Activated naive CD4-positive, alpha-beta T cell treated with anti-CD3 and anti-CD28 coated beads, Interleukin-2, amount 10 ng/mL, durations not matched to agents 5 hours and 36 hours (primary cell): ENCODE results near the gene USP17L29. TPM values are rescaled to one million over a fixed set of nuclear protein-coding genes. Genes with fewer than 3 reads are reported as not detected.

Experiments used
- total RNA-seq, 2 experiments: library from RNA; stranded (reverse); gene quantifications; one replicate each; pipeline ENCODE4 v1.2.3, GENCODE V29; 2021

Gene USP17L29, protein sequence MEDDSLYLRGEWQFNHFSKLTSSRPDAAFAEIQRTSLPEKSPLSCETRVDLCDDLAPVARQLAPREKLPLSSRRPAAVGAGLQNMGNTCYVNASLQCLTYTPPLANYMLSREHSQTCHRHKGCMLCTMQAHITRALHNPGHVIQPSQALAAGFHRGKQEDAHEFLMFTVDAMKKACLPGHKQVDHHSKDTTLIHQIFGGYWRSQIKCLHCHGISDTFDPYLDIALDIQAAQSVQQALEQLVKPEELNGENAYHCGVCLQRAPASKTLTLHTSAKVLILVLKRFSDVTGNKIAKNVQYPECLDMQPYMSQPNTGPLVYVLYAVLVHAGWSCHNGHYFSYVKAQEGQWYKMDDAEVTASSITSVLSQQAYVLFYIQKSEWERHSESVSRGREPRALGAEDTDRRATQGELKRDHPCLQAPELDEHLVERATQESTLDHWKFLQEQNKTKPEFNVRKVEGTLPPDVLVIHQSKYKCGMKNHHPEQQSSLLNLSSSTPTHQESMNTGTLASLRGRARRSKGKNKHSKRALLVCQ
- not detected for total RNA-seq

DNA sequence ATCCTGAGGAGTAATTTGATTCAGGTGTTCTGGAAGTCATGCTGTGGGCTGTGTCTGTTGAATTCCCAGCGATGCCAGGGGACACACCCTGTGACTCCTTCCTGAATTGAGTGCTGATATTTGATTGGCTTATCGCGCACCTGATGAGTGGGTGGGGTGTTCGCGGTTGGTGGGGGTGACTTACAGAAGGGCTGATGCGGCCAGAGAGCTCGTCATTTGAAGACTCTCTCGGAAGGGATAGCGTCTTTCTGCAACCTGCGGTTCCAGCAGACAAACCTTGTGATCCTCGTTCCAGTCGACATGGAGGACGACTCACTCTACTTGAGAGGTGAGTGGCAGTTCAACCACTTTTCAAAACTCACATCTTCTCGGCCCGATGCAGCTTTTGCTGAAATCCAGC is at the start of gene USP17L29:
TSS of gene USP17L29 (plus strand) at position 301 of the 400 bp plus-strand sequence. CDS start at position 301, 0 bp downstream.

DNA sequence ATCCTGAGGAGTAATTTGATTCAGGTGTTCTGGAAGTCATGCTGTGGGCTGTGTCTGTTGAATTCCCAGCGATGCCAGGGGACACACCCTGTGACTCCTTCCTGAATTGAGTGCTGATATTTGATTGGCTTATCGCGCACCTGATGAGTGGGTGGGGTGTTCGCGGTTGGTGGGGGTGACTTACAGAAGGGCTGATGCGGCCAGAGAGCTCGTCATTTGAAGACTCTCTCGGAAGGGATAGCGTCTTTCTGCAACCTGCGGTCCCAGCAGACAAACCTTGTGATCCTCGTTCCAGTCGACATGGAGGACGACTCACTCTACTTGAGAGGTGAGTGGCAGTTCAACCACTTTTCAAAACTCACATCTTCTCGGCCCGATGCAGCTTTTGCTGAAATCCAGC is 28.6 kb upstream of the USP17L29 start, which contains the start of gene USP17L24:
TSS of gene USP17L24 (plus strand) at position 301 of the 400 bp plus-strand sequence. CDS start at position 301, 0 bp downstream.

DNA sequence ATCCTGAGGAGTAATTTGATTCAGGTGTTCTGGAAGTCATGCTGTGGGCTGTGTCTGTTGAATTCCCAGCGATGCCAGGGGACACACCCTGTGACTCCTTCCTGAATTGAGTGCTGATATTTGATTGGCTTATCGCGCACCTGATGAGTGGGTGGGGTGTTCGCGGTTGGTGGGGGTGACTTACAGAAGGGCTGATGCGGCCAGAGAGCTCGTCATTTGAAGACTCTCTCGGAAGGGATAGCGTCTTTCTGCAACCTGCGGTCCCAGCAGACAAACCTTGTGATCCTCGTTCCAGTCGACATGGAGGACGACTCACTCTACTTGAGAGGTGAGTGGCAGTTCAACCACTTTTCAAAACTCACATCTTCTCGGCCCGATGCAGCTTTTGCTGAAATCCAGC is 23.8 kb upstream of the USP17L29 start, which contains the start of gene USP17L25:
TSS of gene USP17L25 (plus strand) at position 301 of the 400 bp plus-strand sequence. CDS start at position 301, 0 bp downstream.

DNA sequence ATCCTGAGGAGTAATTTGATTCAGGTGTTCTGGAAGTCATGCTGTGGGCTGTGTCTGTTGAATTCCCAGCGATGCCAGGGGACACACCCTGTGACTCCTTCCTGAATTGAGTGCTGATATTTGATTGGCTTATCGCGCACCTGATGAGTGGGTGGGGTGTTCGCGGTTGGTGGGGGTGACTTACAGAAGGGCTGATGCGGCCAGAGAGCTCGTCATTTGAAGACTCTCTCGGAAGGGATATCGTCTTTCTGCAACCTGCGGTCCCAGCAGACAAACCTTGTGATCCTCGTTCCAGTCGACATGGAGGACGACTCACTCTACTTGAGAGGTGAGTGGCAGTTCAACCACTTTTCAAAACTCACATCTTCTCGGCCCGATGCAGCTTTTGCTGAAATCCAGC is 19.1 kb upstream of the USP17L29 start, which contains the start of gene USP17L26:
TSS of gene USP17L26 (plus strand) at position 301 of the 400 bp plus-strand sequence. CDS start at position 301, 0 bp downstream.

DNA sequence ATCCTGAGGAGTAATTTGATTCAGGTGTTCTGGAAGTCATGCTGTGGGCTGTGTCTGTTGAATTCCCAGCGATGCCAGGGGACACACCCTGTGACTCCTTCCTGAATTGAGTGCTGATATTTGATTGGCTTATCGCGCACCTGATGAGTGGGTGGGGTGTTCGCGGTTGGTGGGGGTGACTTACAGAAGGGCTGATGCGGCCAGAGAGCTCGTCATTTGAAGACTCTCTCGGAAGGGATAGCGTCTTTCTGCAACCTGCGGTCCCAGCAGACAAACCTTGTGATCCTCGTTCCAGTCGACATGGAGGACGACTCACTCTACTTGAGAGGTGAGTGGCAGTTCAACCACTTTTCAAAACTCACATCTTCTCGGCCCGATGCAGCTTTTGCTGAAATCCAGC is 14.3 kb upstream of the USP17L29 start, which contains the start of gene USP17L5:
TSS of gene USP17L5 (plus strand) at position 301 of the 400 bp plus-strand sequence. CDS start at position 301, 0 bp downstream.

DNA sequence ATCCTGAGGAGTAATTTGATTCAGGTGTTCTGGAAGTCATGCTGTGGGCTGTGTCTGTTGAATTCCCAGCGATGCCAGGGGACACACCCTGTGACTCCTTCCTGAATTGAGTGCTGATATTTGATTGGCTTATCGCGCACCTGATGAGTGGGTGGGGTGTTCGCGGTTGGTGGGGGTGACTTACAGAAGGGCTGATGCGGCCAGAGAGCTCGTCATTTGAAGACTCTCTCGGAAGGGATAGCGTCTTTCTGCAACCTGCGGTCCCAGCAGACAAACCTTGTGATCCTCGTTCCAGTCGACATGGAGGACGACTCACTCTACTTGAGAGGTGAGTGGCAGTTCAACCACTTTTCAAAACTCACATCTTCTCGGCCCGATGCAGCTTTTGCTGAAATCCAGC is 9.6 kb upstream of the USP17L29 start, which contains the start of gene USP17L27:
TSS of gene USP17L27 (plus strand) at position 301 of the 400 bp plus-strand sequence. CDS start at position 301, 0 bp downstream.

DNA sequence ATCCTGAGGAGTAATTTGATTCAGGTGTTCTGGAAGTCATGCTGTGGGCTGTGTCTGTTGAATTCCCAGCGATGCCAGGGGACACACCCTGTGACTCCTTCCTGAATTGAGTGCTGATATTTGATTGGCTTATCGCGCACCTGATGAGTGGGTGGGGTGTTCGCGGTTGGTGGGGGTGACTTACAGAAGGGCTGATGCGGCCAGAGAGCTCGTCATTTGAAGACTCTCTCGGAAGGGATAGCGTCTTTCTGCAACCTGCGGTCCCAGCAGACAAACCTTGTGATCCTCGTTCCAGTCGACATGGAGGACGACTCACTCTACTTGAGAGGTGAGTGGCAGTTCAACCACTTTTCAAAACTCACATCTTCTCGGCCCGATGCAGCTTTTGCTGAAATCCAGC is 4.8 kb upstream of the USP17L29 start, which contains the start of gene USP17L28:
TSS of gene USP17L28 (plus strand) at position 301 of the 400 bp plus-strand sequence. CDS start at position 301, 0 bp downstream.

DNA sequence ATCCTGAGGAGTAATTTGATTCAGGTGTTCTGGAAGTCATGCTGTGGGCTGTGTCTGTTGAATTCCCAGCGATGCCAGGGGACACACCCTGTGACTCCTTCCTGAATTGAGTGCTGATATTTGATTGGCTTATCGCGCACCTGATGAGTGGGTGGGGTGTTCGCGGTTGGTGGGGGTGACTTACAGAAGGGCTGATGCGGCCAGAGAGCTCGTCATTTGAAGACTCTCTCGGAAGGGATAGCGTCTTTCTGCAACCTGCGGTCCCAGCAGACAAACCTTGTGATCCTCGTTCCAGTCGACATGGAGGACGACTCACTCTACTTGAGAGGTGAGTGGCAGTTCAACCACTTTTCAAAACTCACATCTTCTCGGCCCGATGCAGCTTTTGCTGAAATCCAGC is 9.4 kb downstream of the USP17L29 start, which contains the start of gene USP17L30:
TSS of gene USP17L30 (plus strand) at position 301 of the 400 bp plus-strand sequence. CDS start at position 301, 0 bp downstream.

Other genes with a start within 250 kb of the USP17L29 start
- gene FAM90A26, start 183.2 kb upstream of the USP17L29 start, total RNA-seq: not detected
- not detected for gene USP17L10, start 143.0 kb upstream of the USP17L29 start, total RNA-seq
- not detected for gene USP17L11, start 138.2 kb upstream of the USP17L29 start, total RNA-seq
- not detected for gene USP17L12, start 133.5 kb upstream of the USP17L29 start, total RNA-seq
- gene USP17L13, start 128.7 kb upstream of the USP17L29 start, total RNA-seq: not detected
- gene USP17L15, start 119.3 kb upstream of the USP17L29 start, total RNA-seq: not detected
- not detected for gene USP17L17, start 109.8 kb upstream of the USP17L29 start, total RNA-seq
- not detected for gene USP17L18, start 105.0 kb upstream of the USP17L29 start, total RNA-seq
- gene USP17L19, start 100.3 kb upstream of the USP17L29 start, total RNA-seq: not detected
- not detected for gene USP17L20, start 95.5 kb upstream of the USP17L29 start, total RNA-seq
- gene USP17L21, start 90.8 kb upstream of the USP17L29 start, total RNA-seq: not detected
- gene USP17L22, start 86.0 kb upstream of the USP17L29 start, total RNA-seq: not detected
- not detected for gene USP17L24, start 28.5 kb upstream of the USP17L29 start, total RNA-seq
- not detected for gene USP17L25, start 23.7 kb upstream of the USP17L29 start, total RNA-seq
- gene USP17L26, start 19.0 kb upstream of the USP17L29 start, total RNA-seq: not detected
- gene USP17L5, start 14.2 kb upstream of the USP17L29 start, total RNA-seq: not detected
- not detected for gene USP17L27, start 9.5 kb upstream of the USP17L29 start, total RNA-seq
- gene USP17L28, start 4.7 kb upstream of the USP17L29 start, total RNA-seq: not detected
- gene USP17L30, start 9.5 kb downstream of the USP17L29 start, total RNA-seq: not detected
- not detected for gene DEFB131A, start 90.8 kb downstream of the USP17L29 start, total RNA-seq